Ureter (tissue), 1 donor: ENCODE measurements around the gene TDRD10. TPM values are rescaled to one million over a fixed set of nuclear protein-coding genes. Genes with fewer than 3 reads are reported as not detected.

Experiments
- DNase-seq: peaks from one replicate; pipeline ENCODE4 v3.0.0-alpha.2; 2020; ENCODE audit warnings: low spot score
- total RNA-seq: library from RNA; stranded (reverse); gene quantifications from one replicate; pipeline ENCODE4 v1.2.4, GENCODE V29; 2023
- donor health status: DM: yes; HTN: yes; CAD: no.

The TDRD10 gene
- total RNA-seq, 1 donor from 2014 or later, result 3.3 TPM

GRCh38 chr1:154577346-154578057, 75.5 kb downstream of the TDRD10 start:
- no peak for DNase-seq

GRCh38 chr1:154578058-154578418, 76.0 kb downstream of the TDRD10 start:
- DNase-seq, result no peak

- no peak for DNase-seq
Observed at GRCh38 chr1:154579374-154579773, 77.4 kb downstream of the TDRD10 start.

GRCh38 chr1:154581766-154582165, 79.7 kb downstream of the TDRD10 start:
- DNase-seq, result no peak

- no peak for DNase-seq
Observed at GRCh38 chr1:154582885-154583284, 80.9 kb downstream of the TDRD10 start.

GRCh38 chr1:154583773-154584172, 81.8 kb downstream of the TDRD10 start:
- no peak for DNase-seq

GRCh38 chr1:154584267-154584994, 82.4 kb downstream of the TDRD10 start:
- DNase-seq, result no peak

GRCh38 chr1:154586231-154586630, 84.2 kb downstream of the TDRD10 start:
- no peak for DNase-seq

- DNase-seq, result no peak
Observed at GRCh38 chr1:154586641-154587040, 84.6 kb downstream of the TDRD10 start.

- no peak for DNase-seq
Observed at GRCh38 chr1:154589780-154590179, 87.8 kb downstream of the TDRD10 start.

- DNase-seq, result no peak
Observed at GRCh38 chr1:154590756-154591155, 88.7 kb downstream of the TDRD10 start.

GRCh38 chr1:154591206-154591605, 89.2 kb downstream of the TDRD10 start:
- DNase-seq, result no peak

- no peak for DNase-seq
Observed at GRCh38 chr1:154593390-154593789, 91.4 kb downstream of the TDRD10 start.

- DNase-seq, result no peak
Observed at GRCh38 chr1:154594811-154595210, 92.8 kb downstream of the TDRD10 start.

GRCh38 chr1:154595621-154596020, 93.6 kb downstream of the TDRD10 start:
- DNase-seq, result no peak

Other genes with a start within 250 kb of the TDRD10 start
- 110 TPM for gene HAX1, start 229.6 kb upstream of the TDRD10 start, total RNA-seq
- not detected for gene AQP10, start 181.1 kb upstream of the TDRD10 start, total RNA-seq
- gene ATP8B2, start 176.7 kb upstream of the TDRD10 start, total RNA-seq, result 40.7 TPM
- gene IL6R, start 96.9 kb upstream of the TDRD10 start, total RNA-seq, result 12.5 TPM
- 13.3 TPM for gene SHE, start 193 bp downstream of the TDRD10 start, total RNA-seq
- gene UBE2Q1, start 56.4 kb downstream of the TDRD10 start, total RNA-seq, result 68.9 TPM
- gene CHRNB2, start 65.6 kb downstream of the TDRD10 start, total RNA-seq, result 0.36 TPM
- 192 TPM for gene ADAR, start 106.0 kb downstream of the TDRD10 start, total RNA-seq